Activated CD8-positive, alpha-beta memory T cell treated with anti-CD3 and anti-CD28 coated beads for 48 hours (primary cell): ENCODE results near the gene ATP1A4.

Source experiments
- DNase-seq, 3 experiments: peaks; one replicate each; pipeline ENCODE4 v3.0.0-alpha.2; 2020; ENCODE audit warnings: low read depth in 2 of 3, low spot score in 2 of 3

ATP1A4 gene

DNA sequence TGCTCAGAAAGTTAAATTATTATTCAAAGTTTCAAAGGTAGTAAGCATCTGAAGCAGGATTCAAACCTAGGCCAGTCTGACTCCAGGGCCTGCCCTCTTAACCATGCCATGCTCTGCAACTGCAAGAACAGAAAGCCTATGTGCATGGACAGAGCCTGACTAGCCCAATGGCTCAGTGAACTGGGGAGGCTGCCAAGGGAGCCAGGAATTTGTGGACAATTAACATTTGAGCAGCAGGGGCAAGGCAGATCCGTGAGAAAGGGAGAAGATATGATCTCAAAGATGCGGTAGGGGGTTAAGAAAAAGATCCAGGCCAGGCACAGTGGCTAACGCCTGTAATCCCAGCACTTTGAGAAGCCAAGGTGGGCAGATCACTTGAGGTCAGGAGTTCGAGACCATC, 6.5 kb upstream of the ATP1A4 start:
- DNase-seq: no peak

DNA sequence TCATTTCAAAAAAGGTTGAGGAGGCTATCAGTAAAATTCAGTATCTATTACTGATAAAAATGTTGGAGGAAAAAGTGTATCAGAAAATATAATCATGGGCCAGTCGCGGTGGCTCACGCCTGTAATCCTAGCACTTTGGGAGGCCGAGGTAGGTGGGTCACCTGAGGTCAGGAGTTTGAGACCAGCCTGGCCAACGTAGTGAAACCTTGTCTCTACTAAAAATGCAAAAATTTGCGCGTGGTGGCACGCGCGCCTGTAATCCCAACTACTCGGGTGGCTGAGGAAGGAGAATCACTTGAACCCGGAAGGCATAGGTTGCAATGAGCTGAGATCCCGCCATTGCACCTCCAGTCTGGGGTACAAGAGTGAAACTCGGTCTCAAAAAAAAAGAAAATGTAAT, 5.3 kb upstream of the ATP1A4 start:
- no peak for DNase-seq

DNA sequence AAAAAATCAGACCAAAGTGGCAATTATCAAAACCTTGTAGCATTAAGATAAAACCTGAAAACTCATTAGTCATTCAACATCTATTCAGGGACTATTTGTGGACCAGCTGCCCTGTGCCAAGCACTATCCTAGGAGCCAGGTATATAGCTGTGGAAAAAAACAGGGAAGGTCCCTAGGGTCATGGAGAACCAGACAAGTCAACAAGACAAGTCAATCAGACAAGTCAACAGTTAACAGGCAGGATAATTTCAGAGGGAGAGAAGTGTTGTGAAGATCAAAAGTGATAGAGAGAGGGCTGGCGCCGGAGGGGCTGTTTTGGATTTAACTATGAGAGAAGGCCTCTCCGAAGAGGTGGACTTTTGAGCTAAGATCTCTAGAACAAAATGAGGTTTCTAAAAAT, 3.3 kb upstream of the ATP1A4 start:
- no peak for DNase-seq

DNA sequence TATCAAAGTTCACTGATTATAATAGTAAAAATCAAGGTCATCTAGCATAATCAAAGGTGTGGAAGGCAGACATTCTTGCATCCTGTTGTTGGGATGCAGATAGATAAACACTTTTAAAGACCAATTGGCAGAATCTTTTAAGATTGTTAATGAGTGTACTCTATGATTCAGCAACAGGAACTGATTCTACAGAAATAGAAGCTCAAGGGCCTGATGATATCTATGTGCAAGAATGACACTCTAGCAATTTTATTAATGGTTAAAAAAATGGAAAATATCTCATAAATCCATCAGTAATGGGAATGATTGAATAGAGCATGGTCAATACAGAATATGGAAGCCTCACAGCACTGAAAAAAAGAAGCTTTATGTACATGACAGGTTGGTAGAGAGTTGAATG, 2.2 kb upstream of the ATP1A4 start:
- no peak for DNase-seq

DNA sequence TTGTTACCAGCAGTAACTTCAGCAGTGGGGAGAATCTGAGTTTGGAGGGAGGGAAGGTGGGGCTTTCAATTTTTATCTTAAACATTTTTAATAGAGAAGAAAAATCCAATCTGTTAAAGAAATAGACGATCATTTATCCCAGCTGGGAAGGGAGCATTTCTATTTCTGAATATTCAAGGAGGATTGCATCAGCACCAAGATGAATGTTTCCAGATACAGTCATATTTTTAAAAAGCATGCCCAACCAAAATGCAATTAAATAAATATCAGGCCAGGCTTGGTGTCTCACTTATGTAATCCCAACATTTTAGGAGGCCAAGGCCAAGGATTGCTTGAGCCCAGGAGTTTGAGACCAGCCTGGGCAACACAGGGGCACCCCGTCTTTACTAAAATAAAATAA, 1.7 kb upstream of the ATP1A4 start:
- no peak for DNase-seq

DNA sequence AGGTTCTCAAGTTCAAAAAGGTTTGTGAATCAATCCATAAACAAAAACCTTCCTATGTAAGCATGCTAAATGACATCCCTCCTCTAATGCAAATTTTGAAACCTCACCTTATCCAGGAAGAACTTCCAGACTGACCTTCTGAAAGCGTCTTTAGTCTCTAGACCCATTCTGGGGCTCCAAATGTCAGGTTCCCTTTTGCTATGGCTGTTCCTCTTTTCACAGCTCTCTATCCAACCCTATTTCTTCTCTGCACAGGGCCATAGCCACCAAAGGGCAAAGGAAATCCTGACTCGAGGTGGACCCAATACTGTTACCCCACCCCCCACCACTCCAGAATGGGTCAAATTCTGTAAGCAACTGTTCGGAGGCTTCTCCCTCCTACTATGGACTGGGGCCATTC, 3.4 kb downstream of the ATP1A4 start:
- DNase-seq: no peak

DNA sequence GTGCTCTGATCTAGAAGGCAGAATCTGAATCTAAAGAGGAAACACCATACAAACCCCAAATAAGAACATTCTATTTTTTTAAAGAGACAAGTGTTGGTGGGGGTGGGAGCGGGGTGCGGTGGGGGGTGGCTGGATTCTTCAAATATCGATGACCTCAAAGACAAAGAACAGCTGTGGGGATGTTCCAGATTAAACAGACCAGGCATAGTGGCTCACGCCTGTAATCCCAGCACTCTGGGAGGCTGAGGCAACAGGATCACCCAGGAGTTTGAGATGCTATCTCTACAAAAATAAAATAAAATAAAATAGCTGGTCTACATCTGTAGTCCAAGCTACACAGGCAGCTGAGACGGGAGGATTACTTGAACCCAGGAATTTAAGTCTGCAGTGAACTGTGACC, 5.0 kb downstream of the ATP1A4 start:
- no peak for DNase-seq

DNA sequence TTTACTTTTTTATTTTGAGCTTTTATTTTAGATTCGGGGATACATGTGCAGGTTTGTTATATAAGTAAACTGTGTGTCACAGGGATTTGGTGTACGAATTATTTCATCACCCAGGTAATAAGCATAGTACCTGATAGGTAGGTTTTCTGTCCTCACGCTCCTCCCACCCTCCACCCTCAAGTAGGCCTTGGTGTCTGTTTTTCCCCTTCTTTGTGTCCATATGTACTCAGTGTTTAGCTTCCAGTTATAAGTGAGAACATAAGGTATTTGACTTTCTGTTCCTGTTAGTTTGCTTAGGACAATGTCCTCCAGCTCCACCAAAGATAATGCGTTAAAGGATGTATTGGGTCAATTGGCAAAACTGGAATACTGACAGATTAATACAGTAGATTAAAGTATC, 5.8 kb downstream of the ATP1A4 start:
- no peak for DNase-seq

DNA sequence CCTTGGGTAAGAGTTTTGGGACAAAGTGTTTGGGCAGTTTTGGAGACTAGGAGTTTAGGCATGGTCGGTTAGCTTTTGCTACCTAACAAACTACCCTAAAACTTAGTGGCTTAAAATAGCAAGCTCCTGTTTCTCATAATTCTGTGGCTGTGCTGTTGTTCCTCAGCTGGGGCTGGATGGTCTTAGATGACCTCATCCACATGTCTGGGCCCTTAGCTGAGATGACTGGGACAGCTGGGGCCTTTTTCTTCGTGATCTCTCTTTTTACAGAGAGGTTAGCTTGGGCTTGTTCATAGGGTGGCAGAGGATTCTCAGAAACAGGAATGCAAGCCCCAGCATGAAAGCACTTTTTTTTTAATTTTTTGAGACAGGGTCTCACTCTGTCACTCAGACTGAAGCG, 6.6 kb downstream of the ATP1A4 start:
- DNase-seq: no peak

DNA sequence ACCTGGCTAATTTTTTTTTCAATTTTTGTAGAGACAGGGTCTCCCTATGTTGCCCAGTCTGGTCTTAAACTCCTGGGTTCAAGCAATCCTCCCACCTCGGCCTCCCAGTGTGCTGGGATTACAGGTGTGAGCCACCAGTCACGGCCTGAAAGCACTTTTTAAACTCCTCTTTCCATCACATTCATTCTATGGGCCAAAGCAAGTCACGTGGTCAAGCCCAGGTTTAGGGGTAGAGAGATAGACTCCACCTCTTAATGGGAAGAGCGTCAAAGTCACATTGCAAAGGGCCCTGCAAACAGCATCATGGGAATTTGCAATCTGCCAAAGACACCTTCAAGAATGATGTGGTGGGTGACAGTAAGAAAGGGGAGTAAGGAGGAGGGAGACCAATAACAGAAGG, 7.1 kb downstream of the ATP1A4 start:
- DNase-seq: no peak

DNA sequence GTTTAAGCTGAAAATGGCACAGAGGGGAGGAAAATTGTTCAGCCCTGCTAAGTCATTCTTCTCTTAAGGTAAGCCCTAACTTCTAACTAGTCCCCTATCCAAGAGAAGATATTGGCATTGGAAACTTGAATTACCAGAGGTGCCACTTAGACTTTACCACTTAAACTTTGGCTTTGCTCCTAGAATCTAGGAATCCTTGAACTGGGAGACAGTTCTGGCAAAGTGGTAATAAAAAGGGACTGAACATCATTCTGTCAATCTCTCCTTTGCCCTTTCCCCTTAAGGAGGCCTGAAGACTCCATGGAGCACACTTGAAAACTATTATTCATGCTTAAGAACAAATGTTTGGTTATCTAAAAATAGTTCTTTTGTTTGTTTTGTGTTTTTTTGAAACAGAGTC, 8.4 kb downstream of the ATP1A4 start:
- DNase-seq: no peak

DNA sequence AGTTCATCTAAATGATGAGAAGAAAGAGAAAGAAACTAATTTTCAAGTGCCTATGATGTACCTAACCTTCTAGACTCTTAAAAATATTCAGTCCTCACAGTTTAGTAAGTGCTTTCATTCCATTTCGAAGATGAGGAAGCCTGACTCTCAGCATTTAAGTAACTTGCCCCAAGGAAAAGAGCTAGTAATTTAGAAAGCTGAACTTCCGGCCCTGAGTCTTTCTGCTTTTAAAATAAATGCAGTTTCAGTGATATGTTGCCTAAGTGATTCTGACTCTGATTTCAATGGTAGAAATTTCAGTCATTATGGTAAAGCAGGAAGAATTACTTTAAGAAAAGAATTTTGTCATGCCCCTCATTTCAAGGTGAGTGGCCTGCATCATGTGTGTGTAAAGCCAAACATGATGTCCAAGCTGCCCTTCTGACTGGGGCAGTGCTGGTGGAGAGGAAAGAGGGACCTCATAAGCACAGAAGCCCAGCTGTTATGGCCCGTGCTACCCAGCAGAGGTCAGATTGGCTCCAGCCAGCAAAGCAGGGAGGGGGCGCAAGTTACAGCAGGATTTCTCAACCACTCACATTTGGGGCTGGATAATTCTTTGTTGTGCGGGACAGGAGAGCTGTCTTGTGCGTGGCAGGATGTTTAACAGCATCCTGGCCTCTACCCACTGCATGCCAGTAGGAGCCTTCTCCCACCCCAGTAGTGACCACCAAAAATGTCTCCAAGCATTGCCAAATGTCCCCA, 10.7 kb downstream of the ATP1A4 start:
- no peak for DNase-seq

DNA sequence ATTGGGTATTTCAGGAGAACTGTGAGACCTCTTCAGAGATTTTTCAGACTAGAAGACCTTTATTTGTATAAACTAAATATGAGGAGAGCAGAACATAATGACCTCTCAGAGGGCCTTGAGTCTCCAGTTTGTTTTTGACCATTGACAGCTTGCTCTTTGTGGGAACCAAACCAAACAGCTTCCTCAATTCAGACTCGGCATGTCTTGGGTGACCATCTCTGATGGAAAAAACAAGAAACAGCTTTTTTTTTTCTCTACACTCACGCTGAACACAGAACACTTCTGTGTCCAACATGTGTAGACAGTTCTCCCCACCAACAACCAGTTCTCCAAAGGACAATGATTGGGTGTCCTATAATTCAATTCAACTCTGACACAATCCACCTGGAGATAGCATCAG, 11.5 kb downstream of the ATP1A4 start:
- DNase-seq: no peak

DNA sequence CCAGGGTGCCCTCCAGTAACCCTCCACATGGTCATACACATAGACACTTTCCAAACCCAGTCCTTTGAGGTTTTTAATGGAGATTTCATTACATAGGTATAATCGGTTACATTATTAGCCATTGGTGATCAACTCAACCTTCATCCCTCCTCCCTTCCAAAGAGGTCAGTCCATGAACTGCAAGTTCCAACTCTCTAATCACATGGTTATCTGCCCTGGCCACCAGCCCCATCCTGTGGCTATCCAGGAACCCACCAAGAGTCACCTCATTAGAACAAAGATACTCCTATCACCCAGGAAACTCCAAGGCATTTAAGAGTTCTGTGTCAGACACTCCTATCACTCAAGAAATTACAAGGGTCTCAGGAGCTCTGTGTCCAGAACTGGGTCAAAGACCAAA, 12.2 kb downstream of the ATP1A4 start:
- no peak for DNase-seq

DNA sequence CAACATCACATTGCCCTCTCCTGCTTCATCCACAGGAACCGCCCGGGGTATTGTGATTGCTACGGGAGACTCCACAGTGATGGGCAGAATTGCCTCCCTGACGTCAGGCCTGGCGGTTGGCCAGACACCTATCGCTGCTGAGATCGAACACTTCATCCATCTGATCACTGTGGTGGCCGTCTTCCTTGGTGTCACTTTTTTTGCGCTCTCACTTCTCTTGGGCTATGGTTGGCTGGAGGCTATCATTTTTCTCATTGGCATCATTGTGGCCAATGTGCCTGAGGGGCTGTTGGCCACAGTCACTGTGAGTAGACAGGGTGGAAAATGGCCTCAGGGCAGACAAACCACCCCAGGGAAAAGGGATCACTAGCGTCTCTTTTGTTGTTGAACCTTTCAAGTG, 12.7 kb downstream of the ATP1A4 start:
- DNase-seq: no peak

DNA sequence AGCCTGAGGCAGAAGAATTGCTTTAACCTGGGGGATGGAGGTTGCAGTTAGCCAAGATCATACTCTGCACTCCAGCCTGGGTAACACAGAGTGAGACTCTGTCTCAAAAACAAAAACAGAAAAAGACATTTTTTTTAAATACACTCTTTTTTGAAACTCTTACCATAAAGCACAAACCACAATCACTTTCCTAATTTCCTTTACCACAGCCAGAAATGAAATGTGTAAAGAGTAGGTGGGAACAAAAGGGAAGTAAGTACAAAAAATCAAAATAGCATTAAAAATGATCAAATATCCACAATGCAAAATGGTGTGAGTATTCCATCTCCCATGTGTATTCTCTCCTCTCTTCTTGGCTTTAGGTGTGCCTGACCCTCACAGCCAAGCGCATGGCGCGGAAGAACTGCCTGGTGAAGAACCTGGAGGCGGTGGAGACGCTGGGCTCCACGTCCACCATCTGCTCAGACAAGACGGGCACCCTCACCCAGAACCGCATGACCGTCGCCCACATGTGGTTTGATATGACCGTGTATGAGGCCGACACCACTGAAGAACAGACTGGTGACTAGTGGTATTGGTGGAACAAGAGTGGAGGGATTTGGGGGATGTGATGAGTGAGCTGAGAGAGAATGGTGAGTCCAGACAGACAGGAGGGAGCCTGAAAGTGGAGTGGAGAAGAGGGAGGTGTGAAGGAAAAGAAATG, 14.9 kb downstream of the ATP1A4 start:
- DNase-seq: no peak

DNA sequence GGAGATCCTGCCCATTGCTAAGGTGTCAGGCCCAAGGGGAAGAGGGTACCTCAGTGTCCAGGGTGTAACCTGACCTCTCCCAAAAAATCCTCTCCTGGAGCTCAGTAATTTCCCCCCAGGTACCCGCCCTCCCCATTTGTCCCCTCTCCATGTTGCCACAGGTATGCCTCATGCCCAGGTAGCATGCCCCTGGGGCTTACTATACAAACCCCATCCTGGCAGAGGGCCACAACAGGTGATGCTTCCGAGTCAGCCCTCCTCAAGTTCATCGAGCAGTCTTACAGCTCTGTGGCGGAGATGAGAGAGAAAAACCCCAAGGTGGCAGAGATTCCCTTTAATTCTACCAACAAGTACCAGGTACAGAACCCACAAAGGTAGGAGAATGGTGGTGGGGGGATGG, 15.7 kb downstream of the ATP1A4 start:
- DNase-seq: no peak

DNA sequence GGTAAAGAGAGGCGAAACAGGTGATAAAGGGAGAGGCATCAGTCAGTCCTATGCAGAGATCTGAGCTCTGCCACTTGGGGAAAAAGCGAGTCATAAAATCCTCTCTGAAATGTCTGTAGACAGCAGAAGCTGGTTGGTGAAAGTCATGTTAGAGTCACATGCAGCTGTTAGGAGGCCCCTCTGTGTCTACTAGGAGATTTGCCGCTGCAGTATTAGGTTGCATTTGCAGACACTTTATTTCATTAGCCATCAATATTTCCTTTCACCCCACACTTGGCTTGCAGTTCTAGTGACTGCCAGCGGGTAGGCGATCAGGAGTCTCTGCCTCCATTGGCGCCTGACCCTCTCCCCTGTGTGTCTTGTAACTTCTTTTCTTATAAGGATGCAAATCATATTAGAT, 16.2 kb downstream of the ATP1A4 start:
- no peak for DNase-seq

DNA sequence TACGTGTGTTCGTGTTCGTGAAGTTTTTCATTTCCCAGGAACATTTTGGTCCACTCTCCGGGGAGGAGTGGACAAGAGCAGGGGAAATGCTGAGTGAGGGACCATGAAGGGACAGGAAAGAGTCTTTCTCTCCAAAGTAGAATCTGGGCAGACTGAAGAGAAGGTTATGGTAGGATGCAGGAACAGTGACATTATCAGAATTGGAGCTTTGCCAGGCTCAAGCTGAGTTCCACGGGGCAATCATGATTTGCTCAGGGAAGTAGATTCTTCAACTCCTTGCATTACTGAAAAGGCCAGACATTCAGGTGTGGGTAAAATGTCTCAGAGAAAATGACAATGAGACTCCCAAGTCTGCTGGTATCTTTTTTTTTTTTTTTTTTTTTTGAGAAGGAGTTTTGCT, 16.6 kb downstream of the ATP1A4 start:
- no peak for DNase-seq

DNA sequence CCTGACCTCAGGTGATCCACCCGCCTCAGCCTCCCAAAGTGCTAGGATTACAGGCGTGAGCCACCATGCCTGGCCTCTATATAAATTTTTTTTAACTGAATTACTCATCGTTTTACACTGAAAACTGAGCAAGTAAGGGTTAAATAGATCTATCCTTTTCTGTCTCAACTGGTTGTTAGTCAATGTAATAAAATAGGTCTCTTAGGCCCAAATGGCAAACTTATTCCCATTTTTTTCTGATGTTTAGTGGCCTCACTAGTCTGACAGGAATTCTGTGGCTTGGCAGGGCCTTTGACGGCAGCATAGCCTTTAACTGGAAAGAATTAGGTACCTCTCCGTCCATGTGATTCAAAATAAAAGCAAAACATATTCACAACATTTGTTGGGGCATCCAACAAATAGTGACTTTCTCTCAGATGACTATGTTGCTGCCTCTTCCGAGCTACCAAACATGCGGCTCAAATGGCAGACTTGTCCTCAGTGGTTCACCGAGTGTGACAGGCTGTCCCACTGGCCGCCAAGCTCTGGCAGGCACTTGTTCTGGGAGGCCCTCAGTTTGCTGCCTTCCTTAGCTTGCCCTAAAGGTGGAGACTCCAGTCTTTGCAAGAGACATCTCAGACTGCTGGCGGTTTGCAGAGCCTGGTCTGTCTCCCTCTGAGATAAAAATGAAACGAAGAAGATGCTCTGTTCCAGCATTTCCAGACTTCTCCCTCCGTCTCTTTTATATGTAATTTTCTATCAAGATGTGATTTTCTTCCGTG, 17.4 kb downstream of the ATP1A4 start:
- DNase-seq: no peak

DNA sequence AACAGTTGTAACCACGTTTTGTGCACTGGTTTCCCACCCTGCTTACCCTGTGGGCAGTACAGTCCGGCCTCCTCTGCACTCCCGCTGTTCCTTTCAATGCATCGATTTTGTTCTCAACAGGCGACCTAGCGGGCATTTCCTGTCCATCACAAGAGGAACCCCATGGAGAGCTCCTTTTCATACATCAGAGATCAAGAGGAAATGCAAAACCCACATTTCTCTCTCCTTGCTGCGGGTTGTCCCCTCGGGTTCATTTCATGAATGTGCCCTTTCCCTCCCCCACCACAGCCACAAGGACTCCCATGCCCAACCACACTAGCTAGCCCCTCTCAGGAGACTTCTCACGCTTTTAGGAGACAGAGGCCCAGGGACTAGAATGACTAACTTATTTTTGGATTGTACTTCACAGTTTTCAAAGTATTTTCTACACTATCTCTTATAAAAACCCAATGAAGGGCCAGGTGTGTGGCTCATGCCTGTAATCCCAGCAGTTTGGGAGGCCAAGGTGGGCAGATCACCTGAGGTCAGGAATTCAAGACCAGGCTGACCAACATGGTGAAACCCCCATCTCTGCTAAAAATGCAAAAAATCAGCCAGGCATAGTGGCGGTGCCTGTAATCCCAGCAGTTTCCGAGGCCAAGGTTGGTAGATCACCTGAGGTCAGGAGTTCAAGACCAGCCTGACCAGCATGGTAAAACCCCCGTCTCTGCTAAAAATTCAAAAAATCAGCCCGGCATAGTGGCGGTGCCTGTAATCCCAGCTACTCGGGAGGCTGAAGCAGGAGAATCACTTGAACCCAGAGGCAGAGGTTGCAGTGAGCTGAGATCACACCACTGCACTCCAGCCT, 18.4 kb downstream of the ATP1A4 start:
- peak in 1 of 3 experiments; percentile 19 for DNase-seq
